ENCODE measurements around the gene RARB.

GRCh38 chr3:25426408-25426807, 1.7 kb upstream of the RARB start:
- TF ChIP-seq, protein P1, sequence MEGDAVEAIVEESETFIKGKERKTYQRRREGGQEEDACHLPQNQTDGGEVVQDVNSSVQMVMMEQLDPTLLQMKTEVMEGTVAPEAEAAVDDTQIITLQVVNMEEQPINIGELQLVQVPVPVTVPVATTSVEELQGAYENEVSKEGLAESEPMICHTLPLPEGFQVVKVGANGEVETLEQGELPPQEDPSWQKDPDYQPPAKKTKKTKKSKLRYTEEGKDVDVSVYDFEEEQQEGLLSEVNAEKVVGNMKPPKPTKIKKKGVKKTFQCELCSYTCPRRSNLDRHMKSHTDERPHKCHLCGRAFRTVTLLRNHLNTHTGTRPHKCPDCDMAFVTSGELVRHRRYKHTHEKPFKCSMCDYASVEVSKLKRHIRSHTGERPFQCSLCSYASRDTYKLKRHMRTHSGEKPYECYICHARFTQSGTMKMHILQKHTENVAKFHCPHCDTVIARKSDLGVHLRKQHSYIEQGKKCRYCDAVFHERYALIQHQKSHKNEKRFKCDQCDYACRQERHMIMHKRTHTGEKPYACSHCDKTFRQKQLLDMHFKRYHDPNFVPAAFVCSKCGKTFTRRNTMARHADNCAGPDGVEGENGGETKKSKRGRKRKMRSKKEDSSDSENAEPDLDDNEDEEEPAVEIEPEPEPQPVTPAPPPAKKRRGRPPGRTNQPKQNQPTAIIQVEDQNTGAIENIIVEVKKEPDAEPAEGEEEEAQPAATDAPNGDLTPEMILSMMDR (IDR thresholded peaks at IDR 0.05): no peak
- TF ChIP-seq POLR2A (IDR thresholded peaks at IDR 0.05): no peak
